Stimulated activated CD4-positive, alpha-beta T cell treated with anti-CD3 and anti-CD28 coated beads, Interleukin-1b, Interleukin-23, amount 100 ng/mL, for 48 hours (primary cell): Measurements from ENCODE around the gene OLIG2.

Source experiments
- DNase-seq: peaks from one replicate; pipeline ENCODE4 v3.0.0-alpha.2; 2020

OLIG2 gene

GRCh38 chr21:33033961-33034413 is 8.3 kb downstream of the OLIG2 start:
- no peak for DNase-seq

GRCh38 chr21:33035147-33035546 is 9.4 kb downstream of the OLIG2 start:
- DNase-seq, result no peak

- no peak for DNase-seq
These were observed 10.9 kb downstream of the OLIG2 start for GRCh38 chr21:33036430-33037162.

GRCh38 chr21:33037501-33037900 is 11.8 kb downstream of the OLIG2 start:
- DNase-seq, result no peak

GRCh38 chr21:33039536-33039935 is 13.8 kb downstream of the OLIG2 start:
- no peak for DNase-seq

GRCh38 chr21:33040215-33040614 is 14.5 kb downstream of the OLIG2 start:
- no peak for DNase-seq

- DNase-seq, result no peak
These were observed 16.2 kb downstream of the OLIG2 start for GRCh38 chr21:33041981-33042380.

- DNase-seq, result no peak
These were observed 17.1 kb downstream of the OLIG2 start for GRCh38 chr21:33042812-33043211.

GRCh38 chr21:33046455-33046854 is 20.7 kb downstream of the OLIG2 start:
- no peak for DNase-seq

GRCh38 chr21:33047231-33047630 is 21.5 kb downstream of the OLIG2 start:
- no peak for DNase-seq

- no peak for DNase-seq
These were observed 26.2 kb downstream of the OLIG2 start for GRCh38 chr21:33051925-33052324.

GRCh38 chr21:33053951-33054350 is 28.2 kb downstream of the OLIG2 start:
- DNase-seq, result no peak

GRCh38 chr21:33055991-33056390 is 30.3 kb downstream of the OLIG2 start:
- DNase-seq, result no peak

- DNase-seq, result no peak
These were observed 31.7 kb downstream of the OLIG2 start for GRCh38 chr21:33057385-33057940.

- no peak for DNase-seq
These were observed 32.8 kb downstream of the OLIG2 start for GRCh38 chr21:33058527-33058926.

GRCh38 chr21:33058957-33059356 is 33.2 kb downstream of the OLIG2 start:
- DNase-seq, result no peak

GRCh38 chr21:33059380-33059841 is 33.7 kb downstream of the OLIG2 start:
- DNase-seq, result no peak

GRCh38 chr21:33061233-33061632 is 35.5 kb downstream of the OLIG2 start:
- no peak for DNase-seq

GRCh38 chr21:33063375-33063883 is 37.7 kb downstream of the OLIG2 start:
- no peak for DNase-seq

- DNase-seq, result no peak
These were observed 38.3 kb downstream of the OLIG2 start for GRCh38 chr21:33063907-33064622.

- DNase-seq, result no peak
These were observed 39.1 kb downstream of the OLIG2 start for GRCh38 chr21:33064623-33065390.

- DNase-seq, result no peak
These were observed 41.3 kb downstream of the OLIG2 start for GRCh38 chr21:33067043-33067442.

- no peak for DNase-seq
These were observed 41.7 kb downstream of the OLIG2 start for GRCh38 chr21:33067457-33067856.
